GM21423 (cell line): Measurements from ENCODE around the gene BCAS1.
A peak's percentile ranks its signal among the peaks of the same experiment; 100 is the strongest.

Source experiments
- ATAC-seq: cut with Tn5 transposase; IDR thresholded peaks from one replicate; pipeline ENCODE4 v1.9.1; 2021; ENCODE audit warnings: mild to moderate bottlenecking, moderate library complexity; ENCODE audit not compliant: unreplicated experiment

Gene BCAS1

GRCh38 chr20:53947501-53948195 is 122.7 kb downstream of the BCAS1 start:
- ATAC-seq, result no peak

- ATAC-seq, result no peak
Observed at GRCh38 chr20:53946106-53946505, 124.3 kb downstream of the BCAS1 start.

GRCh38 chr20:53945478-53945877 is 124.9 kb downstream of the BCAS1 start:
- ATAC-seq, result no peak

GRCh38 chr20:53944796-53945195 is 125.6 kb downstream of the BCAS1 start:
- ATAC-seq, result no peak

GRCh38 chr20:53943522-53944291 is 126.7 kb downstream of the BCAS1 start:
- no peak for ATAC-seq

- ATAC-seq, result no peak
Observed at GRCh38 chr20:53942973-53943372, 127.4 kb downstream of the BCAS1 start.

- ATAC-seq, result no peak
Observed at GRCh38 chr20:53942472-53942816, 128.0 kb downstream of the BCAS1 start.

GRCh38 chr20:53941680-53942471 is 128.5 kb downstream of the BCAS1 start:
- peak; percentile 33 for ATAC-seq

GRCh38 chr20:53940907-53941545 is 129.4 kb downstream of the BCAS1 start:
- ATAC-seq, result no peak

GRCh38 chr20:53940360-53940702 is 130.1 kb downstream of the BCAS1 start:
- no peak for ATAC-seq

- peak; percentile 59 for ATAC-seq
Observed at GRCh38 chr20:53939572-53940359, 130.6 kb downstream of the BCAS1 start.

GRCh38 chr20:53939190-53939571 is 131.2 kb downstream of the BCAS1 start:
- no peak for ATAC-seq

GRCh38 chr20:53938739-53939138 is 131.7 kb downstream of the BCAS1 start:
- ATAC-seq, result no peak

GRCh38 chr20:53937929-53938367 is 132.4 kb downstream of the BCAS1 start:
- ATAC-seq, result no peak

- ATAC-seq, result no peak
Observed at GRCh38 chr20:53937339-53937741, 133.1 kb downstream of the BCAS1 start.

- no peak for ATAC-seq
Observed at GRCh38 chr20:53935344-53936084, 134.9 kb downstream of the BCAS1 start.

- peak; percentile 32 for ATAC-seq
Observed at GRCh38 chr20:53934421-53935343, 135.7 kb downstream of the BCAS1 start.

- ATAC-seq, result no peak
Observed at GRCh38 chr20:53933232-53933846, 137.1 kb downstream of the BCAS1 start.
